GM10266 (cell line): ENCODE measurements around the gene STK32A.

ENCODE experiments used
- DNase-seq: peaks from one replicate; pipeline ENCODE4 v3.0.0; 2012; ENCODE audit errors: extremely low spot score
- CTCF ChIP-seq: IDR thresholded peaks from 2 replicates; pipeline ENCODE4 v1.5.1; 2012; ENCODE audit warnings: mild to moderate bottlenecking, low read depth; ENCODE audit not compliant: control insufficient read depth, insufficient read depth; ENCODE audit errors: missing control alignments

Gene STK32A

DNA sequence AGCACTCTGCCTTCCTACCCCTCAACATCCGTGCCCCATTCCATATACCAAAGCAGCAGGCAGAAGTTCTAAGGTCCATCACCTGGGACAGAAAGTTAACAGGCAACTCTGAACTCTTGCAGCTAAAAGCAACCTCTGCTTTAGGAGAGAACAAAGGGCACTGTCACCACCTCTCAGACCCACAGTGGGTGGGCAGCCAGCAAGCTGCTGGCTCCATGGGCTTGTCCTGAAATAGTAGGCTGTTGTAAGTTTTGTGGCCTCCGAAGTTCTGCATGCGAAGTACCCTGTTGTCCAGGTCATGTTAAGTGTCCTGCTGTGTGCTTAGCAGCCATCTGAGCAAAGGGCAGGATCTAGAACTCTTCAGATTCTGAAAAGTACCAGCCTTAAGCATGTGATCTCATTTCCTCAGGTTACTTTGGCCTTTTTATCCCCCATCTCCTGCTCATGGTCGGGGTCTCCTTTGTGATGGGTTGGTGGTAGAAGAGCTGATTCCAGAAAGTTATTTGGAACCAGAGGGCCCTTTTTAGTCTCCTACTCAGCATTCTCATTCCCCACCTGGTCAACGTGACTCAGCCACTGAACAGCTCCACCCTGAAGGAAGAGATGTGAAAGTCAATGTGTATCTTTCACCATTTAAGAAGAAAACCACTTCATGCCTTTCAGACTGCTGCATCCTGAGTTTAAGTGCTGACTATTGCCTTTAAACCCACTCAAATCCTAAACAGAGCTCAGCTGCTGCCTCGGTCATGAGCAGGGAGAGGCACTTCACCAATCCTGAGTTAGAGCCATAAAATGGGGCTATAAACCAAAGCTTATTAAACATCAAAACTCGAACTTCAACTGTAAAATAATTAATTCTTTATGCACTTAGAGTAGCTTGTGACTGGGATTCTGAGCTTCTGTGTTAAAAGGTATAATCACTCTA is 153.6 kb downstream of the STK32A start:
- no peak for TF ChIP-seq CTCF
- DNase-seq, result no peak

DNA sequence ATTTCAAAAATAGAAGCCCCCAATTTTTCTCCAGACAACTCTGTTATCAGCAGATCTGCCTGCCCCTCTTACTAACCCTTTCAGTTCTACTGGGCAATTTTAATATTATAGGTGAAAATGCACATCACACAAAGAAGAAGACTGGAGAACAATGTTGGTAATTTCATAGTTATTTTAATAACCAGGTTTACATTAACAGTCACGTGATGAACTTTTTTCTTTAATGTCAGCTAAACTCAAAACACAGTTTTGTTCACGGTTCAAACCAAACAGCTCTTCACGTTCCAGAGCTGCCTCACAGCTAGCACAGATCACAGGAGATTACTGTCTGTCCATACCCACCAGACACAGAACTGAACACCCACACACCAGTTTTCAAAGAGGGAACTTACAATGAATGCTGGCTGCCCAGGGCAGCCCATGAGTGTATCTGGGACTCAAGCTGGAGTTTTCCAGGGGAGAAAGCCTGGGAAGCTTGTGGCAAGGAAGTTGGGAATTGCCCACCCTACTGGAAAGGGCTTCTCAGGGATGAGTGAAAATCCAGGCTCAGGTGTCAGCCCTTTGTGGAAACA is 155.9 kb downstream of the STK32A start:
- TF ChIP-seq CTCF, result no peak
- no peak for DNase-seq

DNA sequence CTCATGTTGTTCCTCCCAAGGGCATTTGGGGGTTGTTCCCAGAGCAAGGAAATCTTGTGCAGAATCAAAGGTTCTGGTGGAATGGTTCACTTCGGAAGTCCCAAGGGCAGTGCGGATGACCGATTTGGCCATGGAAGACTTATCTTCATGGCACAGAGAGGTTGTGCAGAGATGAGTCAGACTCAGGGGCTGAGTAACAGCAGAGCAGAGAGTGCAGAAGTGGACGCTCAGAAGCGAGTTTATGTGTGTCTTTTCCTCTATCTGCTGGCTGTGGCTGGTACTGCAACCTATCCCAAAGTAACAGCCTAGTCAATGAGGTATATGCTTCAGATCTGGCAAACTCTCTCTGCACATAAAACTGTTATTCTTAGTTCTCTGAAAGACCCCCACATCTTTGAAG is 157.0 kb downstream of the STK32A start:
- peak; percentile 24 for DNase-seq
- TF ChIP-seq CTCF, result no peak

GRCh38 chr5:147393874-147394672 is 159.2 kb downstream of the STK32A start:
- no peak for DNase-seq
- TF ChIP-seq CTCF, result peak; percentile 16

- DNase-seq, result no peak
- TF ChIP-seq CTCF, result no peak
Measured at GRCh38 chr5:147396070-147396823, 161.4 kb downstream of the STK32A start.

DNA sequence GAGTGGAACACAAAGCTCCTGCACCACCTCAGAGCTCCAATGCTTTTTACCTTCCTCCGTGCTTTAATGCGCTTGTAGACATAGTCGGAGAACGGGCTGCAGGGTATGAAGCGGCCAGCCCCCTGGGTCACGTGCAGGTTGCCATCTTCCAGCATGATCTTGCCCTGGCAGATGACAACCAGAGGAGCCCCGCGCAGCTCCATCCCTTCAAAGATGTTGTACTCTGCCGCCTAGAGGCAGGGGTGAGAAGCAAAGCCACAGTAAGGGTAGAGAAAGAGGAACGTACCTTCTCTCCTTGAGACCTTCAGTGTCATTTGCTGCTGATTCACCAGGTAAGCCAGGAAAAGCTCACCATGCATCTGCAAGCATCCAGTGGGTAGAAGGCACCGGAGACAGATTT is 162.8 kb downstream of the STK32A start:
- TF ChIP-seq CTCF, result no peak
- DNase-seq, result no peak
